ENCODE results near the gene LCK.
A peak's percentile ranks its signal among the peaks of the same experiment; 100 is the strongest.

Gene LCK

GRCh38 chr1:32311709-32312393 is 60.8 kb downstream of the LCK start:
- no peaks in the 10 kb centered on the region for H3K27me3 ChIP-seq (replicated peaks; ENCODE audit: control insufficient read depth, insufficient read depth, low read length)
- DNase-seq (ENCODE audit: extremely low read depth, insufficient read length) = no peak
- TF ChIP-seq CTCF (IDR thresholded peaks at IDR 0.05; ENCODE audit: insufficient read depth, low read length, poor library complexity, severe bottlenecking) = no peak
- H3K4me3 ChIP-seq (replicated peaks; ENCODE audit: low read depth, low read length) = no peak overlapping the region
- H3K36me3 ChIP-seq (ENCODE audit: control insufficient read depth, insufficient read depth, low read length) = peaks cover 2% of the 10 kb centered on the region

- Histone ChIP-seq H3K27me3 (replicated peaks; ENCODE audit: control insufficient read depth, insufficient read depth, low read length) (no peaks in the 10 kb centered on the region), H3K4me3 (replicated peaks; ENCODE audit: low read depth, low read length) (no peak overlapping the region), H3K36me3 (ENCODE audit: control insufficient read depth, insufficient read depth, low read length) (peaks cover 2% of the 10 kb centered on the region)
- no peak for TF ChIP-seq CTCF (IDR thresholded peaks at IDR 0.05; ENCODE audit: insufficient read depth, low read length, poor library complexity, severe bottlenecking)
- DNase-seq (ENCODE audit: extremely low read depth, insufficient read length) = peak; percentile 49
Observed at GRCh38 chr1:32316903-32317277, 65.8 kb downstream of the LCK start.

GRCh38 chr1:32318127-32318869 is 67.2 kb downstream of the LCK start:
- Histone ChIP-seq H3K27me3 (replicated peaks; ENCODE audit: control insufficient read depth, insufficient read depth, low read length) (no peaks in the 10 kb centered on the region), H3K4me3 (replicated peaks; ENCODE audit: low read depth, low read length) (no peak overlapping the region), H3K36me3 (ENCODE audit: control insufficient read depth, insufficient read depth, low read length) (peaks cover 2% of the 10 kb centered on the region)
- TF ChIP-seq CTCF (IDR thresholded peaks at IDR 0.05; ENCODE audit: insufficient read depth, low read length, poor library complexity, severe bottlenecking) = no peak
- no peak for DNase-seq (ENCODE audit: extremely low read depth, insufficient read length)

- Histone ChIP-seq H3K36me3 (ENCODE audit: control insufficient read depth, insufficient read depth, low read length) (peaks cover 5% of the 10 kb centered on the region), H3K27me3 (replicated peaks; ENCODE audit: control insufficient read depth, insufficient read depth, low read length) (no peaks in the 10 kb centered on the region), H3K4me3 (replicated peaks; ENCODE audit: low read depth, low read length) (no peak overlapping the region)
- DNase-seq (ENCODE audit: extremely low read depth, insufficient read length) = no peak
- no peak for TF ChIP-seq CTCF (IDR thresholded peaks at IDR 0.05; ENCODE audit: insufficient read depth, low read length, poor library complexity, severe bottlenecking)
Observed at GRCh38 chr1:32321712-32322291, 70.7 kb downstream of the LCK start.

- H3K36me3 ChIP-seq (ENCODE audit: control insufficient read depth, insufficient read depth, low read length) = peaks cover 34% of the 10 kb centered on the region
- no peak overlapping the region for H3K4me3 ChIP-seq (replicated peaks; ENCODE audit: low read depth, low read length)
- no peaks in the 10 kb centered on the region for H3K27me3 ChIP-seq (replicated peaks; ENCODE audit: control insufficient read depth, insufficient read depth, low read length)
- TF ChIP-seq CTCF (IDR thresholded peaks at IDR 0.05; ENCODE audit: insufficient read depth, low read length, poor library complexity, severe bottlenecking) = no peak
- no peak for DNase-seq (ENCODE audit: extremely low read depth, insufficient read length)
Observed at GRCh38 chr1:32327204-32327603, 76.1 kb downstream of the LCK start.

All from GM06990 (cell line).